ENCODE measurements around the gene TTPAL. TPM values are rescaled to one million over a fixed set of nuclear protein-coding genes. Genes with fewer than 3 reads are reported as not detected.

Gene TTPAL
- total and polyA plus RNA-seq, 4 donors, result 11.6 to 39.7 (median 17.6) TPM

- TF ChIP-seq ZBTB33 (IDR thresholded peaks at IDR 0.05) (no peak), ATF3 (IDR thresholded peaks at IDR 0.05) (no peak)
Measured at GRCh38 chr20:44489223-44489622, 13.5 kb downstream of the TTPAL start (continued).

- DNase-seq (ENCODE audit: low spot score), result no peak
- Histone ChIP-seq H3K9ac (ENCODE audit: low read depth in 1 of 2, low read length in 2 of 2) (no peak overlapping the region), H3K27me3 (ENCODE audit: control insufficient read depth in 4 of 4, insufficient read depth in 4 of 4, low read length in 3 of 4) (no peaks in the 10 kb centered on the region), H3K4me1 (ENCODE audit: control insufficient read depth in 4 of 4, insufficient read depth in 4 of 4, low read length in 3 of 4) (peaks cover 0 to 4% (median 2%) of the 10 kb centered on the region in 4 donors), H3K4me3 (ENCODE audit: low read depth in 1 of 3, low read length in 3 of 3) (no peak overlapping the region), H3K9me3 (ENCODE audit: control insufficient read depth in 4 of 4, low read length in 3 of 4) (no peaks in the 10 kb centered on the region), H3K27ac (ENCODE audit: low read depth in 1 of 2, low read length in 2 of 2) (no peak overlapping the region), H3K36me3 (ENCODE audit: control insufficient read depth in 4 of 4, insufficient read depth in 3 of 4, low read depth in 1 of 4, low read length in 3 of 4) (peaks cover 15 to 69% (median 57%) of the 10 kb centered on the region in 4 donors)
- TF ChIP-seq SP1 (IDR thresholded peaks at IDR 0.05), result no peak
- TF ChIP-seq RAD21 (IDR thresholded peaks at IDR 0.05), result no peak
- TF ChIP-seq TAF1 (conservative IDR thresholded peaks at IDR 0.05), result no peak
- TF ChIP-seq CTCF (IDR thresholded peaks at IDR 0.05; ENCODE audit: low read depth, low read length, missing input control), result no peak
- TF ChIP-seq FOXA1 (IDR thresholded peaks at IDR 0.05), result no peak
- TF ChIP-seq JUND (IDR thresholded peaks at IDR 0.05), result no peak
- TF ChIP-seq HNF4A (conservative IDR thresholded peaks at IDR 0.05), result no peak
- TF ChIP-seq ATF3 (IDR thresholded peaks at IDR 0.05), result no peak
- no peak for TF ChIP-seq FOXA2 (IDR thresholded peaks at IDR 0.05)
- no peak for TF ChIP-seq MAX (IDR thresholded peaks at IDR 0.05)
- no peak for TF ChIP-seq GABPA (IDR thresholded peaks at IDR 0.05 in 1 of 2, conservative IDR thresholded peaks at IDR 0.05 in 1 of 2)
- no peak for TF ChIP-seq REST (IDR thresholded peaks at IDR 0.05)
- no peak for TF ChIP-seq RXRA (IDR thresholded peaks at IDR 0.05)
- no peak for TF ChIP-seq EGR1 (IDR thresholded peaks at IDR 0.05; ENCODE audit: low read depth in 2 of 2)
- TF ChIP-seq HNF4G (IDR thresholded peaks at IDR 0.05), result no peak
- TF ChIP-seq YY1 (IDR thresholded peaks at IDR 0.05), result no peak
- 87% methylated on average over 3 of the region's 3 CpGs for WGBS
Measured at GRCh38 chr20:44489931-44490330, 14.3 kb downstream of the TTPAL start.
